Keratinocyte (primary cell): ENCODE data around the gene COL13A1.

ENCODE experiments used
- EZH2 ChIP-seq: IDR thresholded peaks from one replicate; pipeline ENCODE4 v1.6.1; 2012; ENCODE audit warnings: inconsistent platforms, mild to moderate bottlenecking, low read length, moderate library complexity
- TF ChIP-seq, protein P1 (sequence below), 3 experiments: IDR thresholded peaks in 1 of 3; conservative IDR thresholded peaks in 1 of 3; optimal IDR thresholded peaks in 1 of 3; 2 replicates in 2 of 3; 3 replicates in 1 of 3; pipeline versions ENCODE3 to v1.5.1; 2011; ENCODE audit warnings: low read length in 3 of 3, mild to moderate bottlenecking in 3 of 3, moderate library complexity in 2 of 3, control low read depth in 1 of 3, inconsistent platforms in 1 of 3; ENCODE audit not compliant: insufficient read depth in 2 of 3; ENCODE audit errors: extremely low read depth in 1 of 3

DNA sequence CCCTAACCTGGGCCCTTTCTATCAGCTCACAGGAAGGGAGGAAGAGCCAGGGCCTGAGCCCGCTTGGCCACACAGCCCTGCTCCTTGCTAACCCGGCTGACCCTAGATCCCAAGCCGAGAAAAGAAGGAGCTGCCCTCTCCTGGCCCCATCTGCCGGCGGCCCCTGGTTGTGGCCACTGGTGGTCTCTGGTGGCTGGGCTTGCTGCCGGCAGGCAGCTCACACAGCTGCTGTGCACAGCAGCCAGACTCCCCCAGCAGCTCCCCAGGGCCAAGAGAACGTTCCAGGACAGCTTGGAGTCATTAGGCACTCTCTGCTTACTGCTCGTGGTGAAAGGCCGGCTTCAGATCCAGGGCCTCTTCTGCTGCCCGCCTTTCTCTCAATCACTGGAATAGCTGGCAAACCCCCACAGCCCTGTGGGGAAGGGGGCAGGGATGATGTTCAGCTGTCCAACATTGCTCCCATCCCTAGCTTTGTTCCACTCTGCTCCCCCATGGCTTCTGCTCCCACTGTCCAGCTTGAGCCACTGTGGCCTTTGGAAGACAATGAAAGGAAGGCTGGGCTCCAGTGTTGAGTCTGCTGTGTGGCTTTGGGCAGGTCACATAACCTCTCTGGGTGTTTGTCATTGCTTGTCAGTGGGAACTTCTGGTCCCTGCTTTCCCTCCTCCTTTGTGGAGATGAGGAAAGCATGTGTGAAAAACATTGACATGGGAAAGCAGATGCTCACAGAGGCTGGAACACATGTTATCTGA, 35.4 kb upstream of the COL13A1 start:
- TF ChIP-seq, protein P1, sequence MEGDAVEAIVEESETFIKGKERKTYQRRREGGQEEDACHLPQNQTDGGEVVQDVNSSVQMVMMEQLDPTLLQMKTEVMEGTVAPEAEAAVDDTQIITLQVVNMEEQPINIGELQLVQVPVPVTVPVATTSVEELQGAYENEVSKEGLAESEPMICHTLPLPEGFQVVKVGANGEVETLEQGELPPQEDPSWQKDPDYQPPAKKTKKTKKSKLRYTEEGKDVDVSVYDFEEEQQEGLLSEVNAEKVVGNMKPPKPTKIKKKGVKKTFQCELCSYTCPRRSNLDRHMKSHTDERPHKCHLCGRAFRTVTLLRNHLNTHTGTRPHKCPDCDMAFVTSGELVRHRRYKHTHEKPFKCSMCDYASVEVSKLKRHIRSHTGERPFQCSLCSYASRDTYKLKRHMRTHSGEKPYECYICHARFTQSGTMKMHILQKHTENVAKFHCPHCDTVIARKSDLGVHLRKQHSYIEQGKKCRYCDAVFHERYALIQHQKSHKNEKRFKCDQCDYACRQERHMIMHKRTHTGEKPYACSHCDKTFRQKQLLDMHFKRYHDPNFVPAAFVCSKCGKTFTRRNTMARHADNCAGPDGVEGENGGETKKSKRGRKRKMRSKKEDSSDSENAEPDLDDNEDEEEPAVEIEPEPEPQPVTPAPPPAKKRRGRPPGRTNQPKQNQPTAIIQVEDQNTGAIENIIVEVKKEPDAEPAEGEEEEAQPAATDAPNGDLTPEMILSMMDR (optimal IDR thresholded peaks at IDR 0.05 in 1 of 3, IDR thresholded peaks at IDR 0.05 in 1 of 3, conservative IDR thresholded peaks at IDR 0.05 in 1 of 3; ENCODE audit: extremely low read depth in 1 of 3, insufficient read depth in 2 of 3, low read length in 3 of 3): no peak
- TF ChIP-seq EZH2: no peak
